HepG2 (cell line): Measurements from ENCODE around the gene VPS11. TPM values are rescaled to one million over a fixed set of nuclear protein-coding genes. Genes with fewer than 3 reads are reported as not detected.

ENCODE experiments used
- ARNT2 ChIP-seq: sonication (generic); formaldehyde crosslinking; IDR thresholded peaks from 2 replicates; pipeline ENCODE4 v1.8.0; 2022; ENCODE audit warnings: mild to moderate bottlenecking, low read depth, missing genetic modification reagents, moderate library complexity
- EZH2 ChIP-seq: conservative IDR thresholded peaks from 2 replicates; pipeline ENCODE4 v1.6.1; 2012; ENCODE audit warnings: mild to moderate bottlenecking, low read depth, low read length, moderate library complexity
- FOXM1 ChIP-seq: sonication (generic); formaldehyde crosslinking; IDR thresholded peaks from 2 replicates; pipeline ENCODE4 v1.5.0; 2020; ENCODE audit warnings: missing genetic modification reagents
- HIVEP1 ChIP-seq: sonication (generic); formaldehyde crosslinking; IDR thresholded peaks from 2 replicates; pipeline ENCODE4 v1.4.0; 2020; ENCODE audit warnings: mild to moderate bottlenecking, missing genetic modification reagents
- IRF2 ChIP-seq: IDR thresholded peaks from 2 replicates; pipeline ENCODE4 v1.6.1; 2018; ENCODE audit warnings: missing genetic modification reagents, missing compliant biosample characterization
- PAX8 ChIP-seq: sonication (generic); formaldehyde crosslinking; IDR thresholded peaks from 2 replicates; pipeline ENCODE4 v1.8.0; 2022; ENCODE audit warnings: mild to moderate bottlenecking, missing genetic modification reagents, borderline replicate concordance
- RCOR2 ChIP-seq: IDR thresholded peaks from 2 replicates; pipeline ENCODE4 v1.6.1; 2016; ENCODE audit warnings: missing biosample characterization, missing genetic modification reagents
- TAF1 ChIP-seq: sonication (generic); formaldehyde crosslinking; IDR thresholded peaks from 2 replicates; pipeline ENCODE4 v1.4.0; 2020; ENCODE audit warnings: missing genetic modification reagents
- ZFAT ChIP-seq: sonication (generic); formaldehyde crosslinking; conservative IDR thresholded peaks from 2 replicates; pipeline ENCODE4 v1.8.1; 2023; ENCODE audit warnings: missing genetic modification reagents, inconsistent platforms
- ZNF17 ChIP-seq: sonication (generic); formaldehyde crosslinking; IDR thresholded peaks from 2 replicates; pipeline ENCODE4 v1.5.0; 2020; ENCODE audit warnings: mild to moderate bottlenecking, missing genetic modification reagents
- ZNF251 ChIP-seq: sonication (generic); formaldehyde crosslinking; IDR thresholded peaks from 2 replicates; pipeline ENCODE4 v1.9.0; 2021; ENCODE audit warnings: mild to moderate bottlenecking, missing genetic modification reagents
- ZNF3 ChIP-seq: IDR thresholded peaks from 2 replicates; pipeline ENCODE4 v1.7.0; 2017; ENCODE audit warnings: inconsistent platforms
- ZNF33B ChIP-seq: sonication (generic); formaldehyde crosslinking; IDR thresholded peaks from 2 replicates; pipeline ENCODE4 v1.5.1; 2020; ENCODE audit warnings: mild to moderate bottlenecking, missing genetic modification reagents
- ZNF530 ChIP-seq: sonication (generic); formaldehyde crosslinking; IDR thresholded peaks from 2 replicates; pipeline ENCODE4 v1.5.0; 2020; ENCODE audit warnings: low read depth, mild to moderate bottlenecking, missing genetic modification reagents
- ZNF549 ChIP-seq: sonication (generic); formaldehyde crosslinking; IDR thresholded peaks from 2 replicates; pipeline ENCODE4 v1.5.0; 2020; ENCODE audit warnings: missing genetic modification reagents
- polyA plus RNA-seq, 8 experiments: library from polyadenylated mRNA; depleted of rRNA in 3 of 8; stranded (reverse) in 7 of 8; unstranded in 1 of 8; fragments of >200 nt; fragmentation: Illumina TruSeq in 4 of 8; extraction: Trizol in 4 of 8; gene quantifications; 2 replicates each; pipeline versions ENCODE4 v1.2.1 to v1.2.3, GENCODE V29; 2011 to 2016; ENCODE audit warnings: low read depth in 4 of 8, missing spikeins in 1 of 8, mixed read lengths in 1 of 8; ENCODE audit not compliant: insufficient read depth in 1 of 8
- total RNA-seq, 5 experiments: library from RNA; depleted of rRNA; stranded (reverse); fragments of >200 nt; fragmentation: Illumina TruSeq; extraction: Trizol; gene quantifications; 2 replicates each; pipeline ENCODE4 v1.2.3, GENCODE V29; 2016; ENCODE audit warnings: low read depth in 1 of 5
- TF ChIP-seq, protein P1 (sequence below): sonication (generic); formaldehyde crosslinking; IDR thresholded peaks from 2 replicates; pipeline ENCODE4 v1.8.1; 2023; ENCODE audit warnings: mild to moderate bottlenecking, missing genetic modification reagents
- TF ChIP-seq, protein P2 (sequence below): IDR thresholded peaks from 2 replicates; pipeline ENCODE4 v1.6.1; 2016
- TF ChIP-seq, protein P3 (sequence below): sonication (generic); formaldehyde crosslinking; conservative IDR thresholded peaks from 2 replicates; pipeline ENCODE4 v1.5.0; 2020; ENCODE audit warnings: missing genetic modification reagents
- TF ChIP-seq, protein P4 (sequence below): sonication (generic); formaldehyde crosslinking; IDR thresholded peaks from 2 replicates; pipeline ENCODE4 v1.4.0; 2020; ENCODE audit warnings: missing genetic modification reagents; ENCODE audit errors: not compliant biosample characterization
- TF ChIP-seq, protein P5 (sequence below): sonication (generic); formaldehyde crosslinking; IDR thresholded peaks from 2 replicates; pipeline ENCODE4 v1.5.0; 2020; ENCODE audit warnings: missing genetic modification reagents
- TF ChIP-seq, protein P6 (sequence below): sonication (generic); formaldehyde crosslinking; IDR thresholded peaks from 2 replicates; pipeline ENCODE4 v1.4.0; 2020; ENCODE audit warnings: mild to moderate bottlenecking, missing genetic modification reagents

Gene VPS11
- total and polyA plus RNA-seq, 2 of the 13 experiments (the other 11 are each of a cell fraction or from before 2014, with no cell fraction given), result 13.7 to 21.6 TPM

DNA sequence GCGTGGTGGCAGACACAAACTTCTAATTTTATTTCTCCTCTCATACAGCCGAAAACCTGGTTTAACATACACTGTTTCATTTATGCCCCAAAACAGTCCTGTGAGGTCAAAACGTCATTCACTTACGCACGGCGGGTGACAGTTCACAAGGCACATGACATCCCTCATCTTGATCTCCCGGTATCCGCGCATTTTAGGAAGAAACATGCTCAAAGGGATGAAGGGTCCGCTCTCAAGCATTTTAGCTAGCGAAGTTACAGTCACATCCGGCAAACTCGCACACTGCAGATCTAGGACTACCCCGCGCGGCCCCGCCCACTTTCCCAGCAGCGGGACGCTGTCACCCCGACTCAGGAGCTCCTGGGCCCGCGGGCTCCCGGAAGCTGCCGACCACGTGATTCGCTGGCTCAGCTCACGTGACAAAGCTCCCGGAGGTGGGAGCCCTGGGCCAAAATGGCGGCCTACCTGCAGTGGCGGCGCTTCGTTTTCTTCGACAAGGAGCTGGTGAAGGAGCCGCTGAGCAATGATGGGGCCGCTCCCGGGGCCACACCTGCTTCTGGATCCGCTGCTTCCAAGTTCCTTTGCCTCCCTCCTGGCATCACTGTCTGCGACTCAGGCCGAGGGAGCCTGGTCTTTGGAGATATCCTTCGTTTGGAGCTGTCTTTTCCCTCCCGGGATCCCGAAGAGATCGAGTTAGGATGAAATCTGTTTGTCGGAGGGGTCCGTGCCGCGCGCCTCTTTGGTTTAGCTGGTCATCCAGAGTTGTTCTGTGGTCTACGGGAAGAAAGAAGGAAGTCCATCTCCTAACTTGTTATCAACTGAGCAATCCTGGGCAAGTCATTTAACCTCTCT, at the start of gene VPS11 (continued):
- TF ChIP-seq, protein P1, sequence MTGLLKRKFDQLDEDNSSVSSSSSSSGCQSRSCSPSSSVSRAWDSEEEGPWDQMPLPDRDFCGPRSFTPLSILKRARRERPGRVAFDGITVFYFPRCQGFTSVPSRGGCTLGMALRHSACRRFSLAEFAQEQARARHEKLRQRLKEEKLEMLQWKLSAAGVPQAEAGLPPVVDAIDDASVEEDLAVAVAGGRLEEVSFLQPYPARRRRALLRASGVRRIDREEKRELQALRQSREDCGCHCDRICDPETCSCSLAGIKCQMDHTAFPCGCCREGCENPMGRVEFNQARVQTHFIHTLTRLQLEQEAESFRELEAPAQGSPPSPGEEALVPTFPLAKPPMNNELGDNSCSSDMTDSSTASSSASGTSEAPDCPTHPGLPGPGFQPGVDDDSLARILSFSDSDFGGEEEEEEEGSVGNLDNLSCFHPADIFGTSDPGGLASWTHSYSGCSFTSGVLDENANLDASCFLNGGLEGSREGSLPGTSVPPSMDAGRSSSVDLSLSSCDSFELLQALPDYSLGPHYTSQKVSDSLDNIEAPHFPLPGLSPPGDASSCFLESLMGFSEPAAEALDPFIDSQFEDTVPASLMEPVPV (CRISPR knock-in tag), result peak; percentile 65; the same call in 1 of the 2 replicates
- TF ChIP-seq, protein P2, sequence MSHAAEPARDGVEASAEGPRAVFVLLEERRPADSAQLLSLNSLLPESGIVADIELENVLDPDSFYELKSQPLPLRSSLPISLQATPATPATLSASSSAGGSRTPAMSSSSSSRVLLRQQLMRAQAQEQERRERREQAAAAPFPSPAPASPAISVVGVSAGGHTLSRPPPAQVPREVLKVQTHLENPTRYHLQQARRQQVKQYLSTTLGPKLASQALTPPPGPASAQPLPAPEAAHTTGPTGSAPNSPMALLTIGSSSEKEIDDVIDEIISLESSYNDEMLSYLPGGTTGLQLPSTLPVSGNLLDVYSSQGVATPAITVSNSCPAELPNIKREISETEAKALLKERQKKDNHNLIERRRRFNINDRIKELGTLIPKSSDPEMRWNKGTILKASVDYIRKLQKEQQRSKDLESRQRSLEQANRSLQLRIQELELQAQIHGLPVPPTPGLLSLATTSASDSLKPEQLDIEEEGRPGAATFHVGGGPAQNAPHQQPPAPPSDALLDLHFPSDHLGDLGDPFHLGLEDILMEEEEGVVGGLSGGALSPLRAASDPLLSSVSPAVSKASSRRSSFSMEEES, result peak; percentile 95
- TF ChIP-seq ZNF251 (CRISPR knock-in tag) (no peak), RCOR2 (CRISPR knock-in tag) (no peak), HIVEP1 (peak; percentile 78; the same call in 1 of the 2 replicates), ZNF3 (CRISPR knock-in tag) (no peak), PAX8 (CRISPR knock-in tag) (no peak), ZNF530 (CRISPR knock-in tag) (no peak), ZNF549 (CRISPR knock-in tag) (no peak), IRF2 (CRISPR knock-in tag) (peak; percentile 83), EZH2 (no peak), ARNT2 (CRISPR knock-in tag) (peak; percentile 56; the same call in 1 of the 2 replicates), ZFAT (CRISPR knock-in tag) (no peak), TAF1 (CRISPR knock-in tag) (peak; percentile 85), ZNF33B (CRISPR knock-in tag) (no peak), ZNF17 (CRISPR knock-in tag) (no peak), FOXM1 (CRISPR knock-in tag) (no peak)
- TF ChIP-seq, protein P3, sequence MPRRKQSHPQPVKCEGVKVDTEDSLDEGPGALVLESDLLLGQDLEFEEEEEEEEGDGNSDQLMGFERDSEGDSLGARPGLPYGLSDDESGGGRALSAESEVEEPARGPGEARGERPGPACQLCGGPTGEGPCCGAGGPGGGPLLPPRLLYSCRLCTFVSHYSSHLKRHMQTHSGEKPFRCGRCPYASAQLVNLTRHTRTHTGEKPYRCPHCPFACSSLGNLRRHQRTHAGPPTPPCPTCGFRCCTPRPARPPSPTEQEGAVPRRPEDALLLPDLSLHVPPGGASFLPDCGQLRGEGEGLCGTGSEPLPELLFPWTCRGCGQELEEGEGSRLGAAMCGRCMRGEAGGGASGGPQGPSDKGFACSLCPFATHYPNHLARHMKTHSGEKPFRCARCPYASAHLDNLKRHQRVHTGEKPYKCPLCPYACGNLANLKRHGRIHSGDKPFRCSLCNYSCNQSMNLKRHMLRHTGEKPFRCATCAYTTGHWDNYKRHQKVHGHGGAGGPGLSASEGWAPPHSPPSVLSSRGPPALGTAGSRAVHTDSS, result no peak
- TF ChIP-seq, protein P4, sequence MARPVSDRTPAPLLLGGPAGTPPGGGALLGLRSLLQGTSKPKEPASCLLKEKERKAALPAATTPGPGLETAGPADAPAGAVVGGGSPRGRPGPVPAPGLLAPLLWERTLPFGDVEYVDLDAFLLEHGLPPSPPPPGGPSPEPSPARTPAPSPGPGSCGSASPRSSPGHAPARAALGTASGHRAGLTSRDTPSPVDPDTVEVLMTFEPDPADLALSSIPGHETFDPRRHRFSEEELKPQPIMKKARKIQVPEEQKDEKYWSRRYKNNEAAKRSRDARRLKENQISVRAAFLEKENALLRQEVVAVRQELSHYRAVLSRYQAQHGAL (CRISPR knock-in tag), result no peak
- TF ChIP-seq, protein P5, sequence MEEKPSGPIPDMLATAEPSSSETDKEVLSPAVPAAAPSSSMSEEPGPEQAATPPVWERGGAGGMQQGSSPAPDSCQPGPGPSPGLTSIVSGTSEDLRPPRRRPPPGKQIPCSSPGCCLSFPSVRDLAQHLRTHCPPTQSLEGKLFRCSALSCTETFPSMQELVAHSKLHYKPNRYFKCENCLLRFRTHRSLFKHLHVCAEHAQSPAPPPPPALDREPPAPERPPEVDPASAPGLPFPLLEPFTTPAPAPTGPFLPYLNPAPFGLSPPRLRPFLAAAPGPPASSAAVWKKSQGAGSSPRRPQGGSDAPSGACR (CRISPR knock-in tag), result no peak
- TF ChIP-seq, protein P6, sequence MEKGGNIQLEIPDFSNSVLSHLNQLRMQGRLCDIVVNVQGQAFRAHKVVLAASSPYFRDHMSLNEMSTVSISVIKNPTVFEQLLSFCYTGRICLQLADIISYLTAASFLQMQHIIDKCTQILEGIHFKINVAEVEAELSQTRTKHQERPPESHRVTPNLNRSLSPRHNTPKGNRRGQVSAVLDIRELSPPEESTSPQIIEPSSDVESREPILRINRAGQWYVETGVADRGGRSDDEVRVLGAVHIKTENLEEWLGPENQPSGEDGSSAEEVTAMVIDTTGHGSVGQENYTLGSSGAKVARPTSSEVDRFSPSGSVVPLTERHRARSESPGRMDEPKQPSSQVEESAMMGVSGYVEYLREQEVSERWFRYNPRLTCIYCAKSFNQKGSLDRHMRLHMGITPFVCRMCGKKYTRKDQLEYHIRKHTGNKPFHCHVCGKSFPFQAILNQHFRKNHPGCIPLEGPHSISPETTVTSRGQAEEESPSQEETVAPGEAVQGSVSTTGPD, result no peak
